Kidney (tissue), 14 donors: ENCODE results near the gene ADGRF5. TPM values are rescaled to one million over a fixed set of nuclear protein-coding genes. Genes with fewer than 3 reads are reported as not detected.

Source experiments
- DNase-seq, 5 donors: peaks; one replicate each; pipeline ENCODE4 v3.0.0-alpha.2; 2013 to 2020
- FAIRE-seq: peaks from 2 replicates; lab custom pipeline; 2012; peaks lifted over from hg19 to GRCh38; lab: Jason Lieb, UNC
- H3K27ac ChIP-seq, 2 donors: one replicate each; pipeline ENCODE4 v1.7.0; 2013; ENCODE audit warnings: low read depth in 2 of 2, low read length in 2 of 2, inconsistent platforms in 1 of 2
- H3K27me3 ChIP-seq: one replicate; pipeline ENCODE4 v1.7.1; 2013; ENCODE audit warnings: low read length, inconsistent platforms; ENCODE audit not compliant: control insufficient read depth, insufficient read depth
- H3K36me3 ChIP-seq, 3 donors: one replicate each; pipeline versions ENCODE4 v1.7.0 to v1.7.1; 2013; ENCODE audit warnings: low read length in 3 of 3, control low read depth in 1 of 3, inconsistent platforms in 1 of 3; ENCODE audit not compliant: insufficient read depth in 3 of 3, control insufficient read depth in 2 of 3
- H3K4me1 ChIP-seq, 3 donors: one replicate each; pipeline versions ENCODE4 v1.7.0 to v1.7.1; 2013; ENCODE audit warnings: low read length in 3 of 3, inconsistent platforms in 1 of 3, low read depth in 1 of 3; ENCODE audit not compliant: control insufficient read depth in 2 of 3, insufficient read depth in 2 of 3
- H3K4me3 ChIP-seq, 3 donors: one replicate each; pipeline versions ENCODE4 v1.7.0 to v1.8.1; 2013; ENCODE audit warnings: low read length in 3 of 3, control low read depth in 1 of 3, inconsistent platforms in 1 of 3
- H3K9ac ChIP-seq, 3 donors: one replicate each; pipeline versions ENCODE4 v1.7.0 to v1.7.1; 2013; ENCODE audit warnings: low read length in 3 of 3, control low read depth in 1 of 3, inconsistent platforms in 1 of 3
- H3K9me3 ChIP-seq, 3 donors: one replicate each; pipeline versions ENCODE4 v1.7.0 to v1.7.1; 2013; ENCODE audit warnings: low read length in 3 of 3, control low read depth in 1 of 3, inconsistent platforms in 1 of 3; ENCODE audit not compliant: control insufficient read depth in 2 of 3, insufficient read depth in 1 of 3
- intact Hi-C: fragments of 100-400 bp; cut with DNase I; formaldehyde crosslinking; loops from one replicate; pipeline ENCODE4 v1.11.1; 2022
- polyA plus RNA-seq: library from polyadenylated mRNA; stranded (reverse); fragments of 350-450 nt; fragmentation: Illumina TruSeq; extraction: RNeasy Lipid Tissue Mini Kit (QIAGEN cat#74804); gene quantifications from one replicate; pipeline ENCODE4 v1.2.3, GENCODE V29; 2014; ENCODE audit warnings: low read depth, low replicate concordance; ENCODE audit not compliant: insufficient read depth
- total RNA-seq: library from RNA; stranded (reverse); fragmentation: NEBNext Ultra II Directional; extraction: Animal tissue kit (Norgen Biotek cat#: 25700); gene quantifications from one replicate; pipeline ENCODE4 v1.2.1, GENCODE V29; 2021
- TF ChIP-seq, protein P1 (sequence below): IDR thresholded peaks from 3 replicates; pipeline ENCODE4 v1.5.1; 2012; ENCODE audit warnings: mild to moderate bottlenecking, moderate library complexity, borderline replicate concordance; ENCODE audit not compliant: insufficient read depth; ENCODE audit errors: extremely low read depth
- donor health status: control.
- donor health status: control.
- donor health status: control.
- donor health status: control.
- donor health status: control.
- donor health status: DM: yes; HTN: yes; CAD: no.
- donor health status: Normal renal cell carcinoma (clear cell type).

ADGRF5 gene
- total and polyA plus RNA-seq, 2 donors from 2014 or later: 44.1 to 51.7 TPM

DNA sequence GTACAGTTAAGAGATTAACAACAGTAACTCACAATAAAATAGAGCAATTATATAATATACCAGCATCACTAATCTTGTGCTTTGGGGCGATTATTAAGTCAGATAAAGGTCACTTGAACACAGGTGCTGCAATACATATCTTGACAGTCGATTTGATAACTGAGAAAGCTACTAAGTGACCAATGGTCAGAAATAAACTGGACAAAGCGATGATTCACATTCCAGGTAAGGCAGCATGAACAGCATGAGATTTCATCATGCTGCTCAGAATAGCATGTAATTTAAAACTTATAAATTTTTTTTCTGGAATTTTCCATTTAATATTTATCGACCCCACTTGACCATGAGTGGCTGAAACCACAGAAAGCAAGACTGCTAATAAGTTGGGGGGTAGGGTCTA, 15.9 kb upstream of the ADGRF5 start:
- FAIRE-seq: no peak
- intact Hi-C loops: no loop called here
- TF ChIP-seq, protein P1, sequence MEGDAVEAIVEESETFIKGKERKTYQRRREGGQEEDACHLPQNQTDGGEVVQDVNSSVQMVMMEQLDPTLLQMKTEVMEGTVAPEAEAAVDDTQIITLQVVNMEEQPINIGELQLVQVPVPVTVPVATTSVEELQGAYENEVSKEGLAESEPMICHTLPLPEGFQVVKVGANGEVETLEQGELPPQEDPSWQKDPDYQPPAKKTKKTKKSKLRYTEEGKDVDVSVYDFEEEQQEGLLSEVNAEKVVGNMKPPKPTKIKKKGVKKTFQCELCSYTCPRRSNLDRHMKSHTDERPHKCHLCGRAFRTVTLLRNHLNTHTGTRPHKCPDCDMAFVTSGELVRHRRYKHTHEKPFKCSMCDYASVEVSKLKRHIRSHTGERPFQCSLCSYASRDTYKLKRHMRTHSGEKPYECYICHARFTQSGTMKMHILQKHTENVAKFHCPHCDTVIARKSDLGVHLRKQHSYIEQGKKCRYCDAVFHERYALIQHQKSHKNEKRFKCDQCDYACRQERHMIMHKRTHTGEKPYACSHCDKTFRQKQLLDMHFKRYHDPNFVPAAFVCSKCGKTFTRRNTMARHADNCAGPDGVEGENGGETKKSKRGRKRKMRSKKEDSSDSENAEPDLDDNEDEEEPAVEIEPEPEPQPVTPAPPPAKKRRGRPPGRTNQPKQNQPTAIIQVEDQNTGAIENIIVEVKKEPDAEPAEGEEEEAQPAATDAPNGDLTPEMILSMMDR: no peak
- H3K9ac ChIP-seq: no peak overlapping the region
- H3K4me3 ChIP-seq: no peak overlapping the region
- H3K4me1 ChIP-seq: peaks cover 0 to 10% (median 10%) of the 10 kb centered on the region in 3 donors
- H3K9me3 ChIP-seq: no peaks in the 10 kb centered on the region
- H3K36me3 ChIP-seq: no peaks in the 10 kb centered on the region
- no peaks in the 10 kb centered on the region for H3K27me3 ChIP-seq
- DNase-seq: no peak
- H3K27ac ChIP-seq: no peak overlapping the region

DNA sequence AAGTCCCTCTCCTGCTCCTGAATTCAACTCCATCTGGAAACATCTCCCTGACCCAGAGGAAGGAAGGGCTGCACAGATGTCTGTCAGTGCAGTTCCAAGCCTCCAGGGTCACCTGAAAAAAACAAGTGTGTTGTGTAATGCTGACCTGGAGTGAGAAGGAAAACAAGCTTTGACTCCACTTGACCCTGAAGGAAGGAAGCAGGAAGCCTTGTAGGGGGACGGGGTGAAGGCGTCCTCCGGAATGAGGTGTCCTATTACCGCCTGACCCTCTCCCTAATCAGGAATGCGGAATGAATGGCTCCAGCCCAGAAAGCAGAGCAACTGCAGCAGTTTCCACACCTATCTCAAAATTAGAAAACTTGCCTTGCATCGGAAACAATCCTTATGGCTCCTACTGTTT, 13.9 kb upstream of the ADGRF5 start:
- peaks cover 0 to 13% (median 10%) of the 10 kb centered on the region in 3 donors for H3K4me1 ChIP-seq
- FAIRE-seq: no peak

DNA sequence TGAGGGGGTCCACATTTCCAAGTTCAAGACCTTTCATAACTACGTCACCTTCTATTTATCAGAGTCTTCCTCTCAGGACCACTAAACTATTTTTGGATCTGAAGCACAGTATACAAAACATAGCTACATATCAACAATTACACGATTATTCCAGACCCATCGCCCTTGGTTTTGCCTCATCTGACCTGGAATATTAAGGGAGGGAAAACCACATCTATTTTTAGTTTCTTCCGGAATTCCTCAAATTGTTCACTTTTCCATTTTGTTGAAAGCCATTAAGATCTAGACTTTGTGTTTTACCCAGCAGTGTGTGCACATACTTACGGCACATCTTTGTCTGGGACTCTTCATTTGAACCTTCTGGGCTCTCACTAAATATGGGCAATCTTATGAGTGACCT, 12.0 kb upstream of the ADGRF5 start:
- Histone ChIP-seq H3K36me3 (no peaks in the 10 kb centered on the region), H3K4me1 (peaks cover 0 to 13% (median 10%) of the 10 kb centered on the region in 3 donors), H3K9ac (no peak overlapping the region), H3K27ac (peak overlapping the region; percentile 30 to 86), H3K9me3 (no peaks in the 10 kb centered on the region), H3K4me3 (no peak overlapping the region), H3K27me3 (no peaks in the 10 kb centered on the region)
- intact Hi-C loops: no loop called here
- FAIRE-seq: no peak
- TF ChIP-seq, protein P1: no peak
- no peak for DNase-seq

More for the DNA sequence above, 13.9 kb upstream of the ADGRF5 start:
- Histone ChIP-seq H3K27me3 (no peaks in the 10 kb centered on the region), H3K9ac (no peak overlapping the region), H3K9me3 (no peaks in the 10 kb centered on the region), H3K4me3 (no peak overlapping the region), H3K27ac (peak overlapping the region; percentile 24 to 42), H3K36me3 (no peaks in the 10 kb centered on the region)
- TF ChIP-seq, protein P1: no peak
- DNase-seq: peak in 3 of 5 donors; percentile 28 to 67 (median 30)
- intact Hi-C loops: no loop called here
